Colonic mucosa (tissue), 4 donors: Measurements from ENCODE around the gene AKAP6. TPM values are rescaled to one million over a fixed set of nuclear protein-coding genes. Genes with fewer than 3 reads are reported as not detected.

Experiments used
- DNase-seq: peaks from one replicate; pipeline ENCODE4 v3.0.0-alpha.2; 2020
- H3K27ac ChIP-seq: fragments of 200-600 bp; one replicate; pipeline ENCODE4 v1.8.0; 2021
- H3K27me3 ChIP-seq: fragments of 200-600 bp; one replicate; pipeline ENCODE4 v1.8.0; 2021
- H3K36me3 ChIP-seq: fragments of 200-600 bp; one replicate; pipeline ENCODE4 v1.8.0; 2021
- H3K4me1 ChIP-seq: fragments of 200-600 bp; one replicate; pipeline ENCODE4 v1.8.0; 2021; ENCODE audit warnings: mild to moderate bottlenecking
- H3K4me3 ChIP-seq: fragments of 200-600 bp; one replicate; pipeline ENCODE4 v1.8.0; 2021
- H3K9ac ChIP-seq, 2 donors: one replicate each; pipeline ENCODE4 v1.7.0; 2013; ENCODE audit warnings: control low read depth in 2 of 2, low read depth in 2 of 2, low read length in 2 of 2
- H3K9me3 ChIP-seq: fragments of 200-600 bp; one replicate; pipeline ENCODE4 v1.8.0; 2021
- intact Hi-C: fragments of 100-400 bp; cut with DNase I; formaldehyde crosslinking; loops from one replicate; pipeline ENCODE4 v1.14.1; 2022
- total RNA-seq, 2 donors: library from RNA; stranded (reverse); fragmentation: NEBNext Ultra II Directional in 1 of 2; extraction: Animal tissue kit (Norgen Biotek cat#: 25700) in 1 of 2; gene quantifications; one replicate each; pipeline ENCODE4 v1.2.1, GENCODE V29; 2021
- TF ChIP-seq, protein P1 (sequence below): fragments of 200-600 bp; IDR thresholded peaks from one replicate; pipeline ENCODE4 v1.8.0; 2022; ENCODE audit warnings: antibody characterized with exemption, mild to moderate bottlenecking
- donor health status: healthy.
- donor health status: DM: no; HTN: no; CAD: no.
- donor health status: DM: no; HTN: no; CAD: no.

AKAP6 gene
- total RNA-seq, 2 donors from 2014 or later = 1.3 to 10.3 TPM

- intact Hi-C loops = no loop called here
- H3K9ac ChIP-seq = no peak overlapping the region
- no peaks in the 10 kb centered on the region for H3K9me3 ChIP-seq
- TF ChIP-seq, protein P1, sequence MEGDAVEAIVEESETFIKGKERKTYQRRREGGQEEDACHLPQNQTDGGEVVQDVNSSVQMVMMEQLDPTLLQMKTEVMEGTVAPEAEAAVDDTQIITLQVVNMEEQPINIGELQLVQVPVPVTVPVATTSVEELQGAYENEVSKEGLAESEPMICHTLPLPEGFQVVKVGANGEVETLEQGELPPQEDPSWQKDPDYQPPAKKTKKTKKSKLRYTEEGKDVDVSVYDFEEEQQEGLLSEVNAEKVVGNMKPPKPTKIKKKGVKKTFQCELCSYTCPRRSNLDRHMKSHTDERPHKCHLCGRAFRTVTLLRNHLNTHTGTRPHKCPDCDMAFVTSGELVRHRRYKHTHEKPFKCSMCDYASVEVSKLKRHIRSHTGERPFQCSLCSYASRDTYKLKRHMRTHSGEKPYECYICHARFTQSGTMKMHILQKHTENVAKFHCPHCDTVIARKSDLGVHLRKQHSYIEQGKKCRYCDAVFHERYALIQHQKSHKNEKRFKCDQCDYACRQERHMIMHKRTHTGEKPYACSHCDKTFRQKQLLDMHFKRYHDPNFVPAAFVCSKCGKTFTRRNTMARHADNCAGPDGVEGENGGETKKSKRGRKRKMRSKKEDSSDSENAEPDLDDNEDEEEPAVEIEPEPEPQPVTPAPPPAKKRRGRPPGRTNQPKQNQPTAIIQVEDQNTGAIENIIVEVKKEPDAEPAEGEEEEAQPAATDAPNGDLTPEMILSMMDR = no peak
- H3K4me1 ChIP-seq = no peaks in the 10 kb centered on the region
- no peak for DNase-seq
- H3K27ac ChIP-seq = no peak overlapping the region
- no peaks in the 10 kb centered on the region for H3K36me3 ChIP-seq
- H3K27me3 ChIP-seq = no peaks in the 10 kb centered on the region
- H3K4me3 ChIP-seq = no peak overlapping the region
These were observed 485.6 kb downstream of the AKAP6 start for GRCh38 chr14:32814721-32815120.

GRCh38 chr14:32816588-32816987, 487.5 kb downstream of the AKAP6 start:
- DNase-seq = no peak
- intact Hi-C loops = no loop called here
- Histone ChIP-seq H3K9ac (no peak overlapping the region), H3K27me3 (no peaks in the 10 kb centered on the region), H3K9me3 (no peaks in the 10 kb centered on the region), H3K4me1 (no peaks in the 10 kb centered on the region), H3K27ac (no peak overlapping the region), H3K4me3 (no peak overlapping the region), H3K36me3 (no peaks in the 10 kb centered on the region)
- TF ChIP-seq, protein P1 = no peak

- Histone ChIP-seq H3K36me3 (no peaks in the 10 kb centered on the region), H3K4me3 (no peak overlapping the region), H3K9ac (no peak overlapping the region), H3K4me1 (no peaks in the 10 kb centered on the region), H3K27ac (no peak overlapping the region), H3K9me3 (no peaks in the 10 kb centered on the region), H3K27me3 (no peaks in the 10 kb centered on the region)
- TF ChIP-seq, protein P1 = no peak
- intact Hi-C loops = no loop called here
- no peak for DNase-seq
These were observed 488.7 kb downstream of the AKAP6 start for GRCh38 chr14:32817780-32818179.

- no peaks in the 10 kb centered on the region for H3K4me1 ChIP-seq
- no peaks in the 10 kb centered on the region for H3K36me3 ChIP-seq
- DNase-seq = no peak
- intact Hi-C loops = no loop called here
- H3K9ac ChIP-seq = no peak overlapping the region
- TF ChIP-seq, protein P1 = no peak
- H3K27me3 ChIP-seq = no peaks in the 10 kb centered on the region
- H3K27ac ChIP-seq = no peak overlapping the region
- no peaks in the 10 kb centered on the region for H3K9me3 ChIP-seq
- no peak overlapping the region for H3K4me3 ChIP-seq
These were observed 489.5 kb downstream of the AKAP6 start for GRCh38 chr14:32818581-32818980.

DNA sequence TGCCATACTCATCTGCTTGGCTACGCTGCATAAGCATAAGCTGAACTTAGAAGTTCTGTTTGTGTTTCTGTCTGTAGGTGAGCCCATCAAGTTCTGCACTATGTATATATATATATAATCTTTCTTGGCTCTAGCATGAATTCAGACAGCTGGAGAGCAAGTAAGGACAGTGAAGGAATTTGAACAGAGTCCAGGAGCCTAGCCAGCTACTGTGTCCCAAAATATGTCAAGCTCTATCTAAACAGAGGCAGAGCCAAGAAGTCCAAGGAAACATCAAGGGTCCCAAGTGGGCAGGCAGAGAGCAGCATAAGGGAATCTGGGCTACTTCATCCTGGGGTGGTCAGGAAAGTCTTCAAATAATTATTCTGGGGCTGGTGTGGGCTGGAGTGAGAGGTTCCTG, 491.1 kb downstream of the AKAP6 start:
- intact Hi-C loops = no loop called here
- H3K9ac ChIP-seq = no peak overlapping the region
- H3K4me3 ChIP-seq = no peak overlapping the region
- H3K27me3 ChIP-seq = no peaks in the 10 kb centered on the region
- no peaks in the 10 kb centered on the region for H3K4me1 ChIP-seq
- H3K36me3 ChIP-seq = no peaks in the 10 kb centered on the region
- no peak overlapping the region for H3K27ac ChIP-seq
- H3K9me3 ChIP-seq = no peaks in the 10 kb centered on the region
- TF ChIP-seq, protein P1 = no peak
- DNase-seq = no peak

DNA sequence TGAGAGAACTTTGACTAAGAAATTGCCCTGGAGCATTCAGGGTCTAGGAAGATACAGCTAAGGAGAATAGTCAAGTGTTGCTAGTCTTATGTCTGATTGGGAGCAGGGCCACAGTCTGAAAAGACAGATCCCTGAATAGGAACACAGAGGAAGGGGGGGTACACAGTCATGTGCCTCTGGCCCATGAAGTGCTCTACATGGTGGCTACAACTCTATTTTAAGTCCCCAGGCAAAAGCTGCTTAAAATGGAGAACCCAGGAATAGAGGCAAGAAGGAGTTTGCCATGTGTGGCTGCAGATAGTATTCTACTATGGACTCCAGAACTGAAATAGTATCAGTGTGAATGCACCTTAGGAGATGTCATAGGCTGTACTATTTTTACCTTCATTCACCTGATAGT, 491.6 kb downstream of the AKAP6 start:
- Histone ChIP-seq H3K9ac (no peak overlapping the region), H3K36me3 (no peaks in the 10 kb centered on the region), H3K27ac (no peak overlapping the region), H3K9me3 (no peaks in the 10 kb centered on the region), H3K4me1 (no peaks in the 10 kb centered on the region), H3K27me3 (no peaks in the 10 kb centered on the region), H3K4me3 (no peak overlapping the region)
- TF ChIP-seq, protein P1 = no peak
- no peak for DNase-seq
- intact Hi-C loops = no loop called here
